Ectodermal cell (in vitro differentiated cells): ENCODE data around the gene MRC1.

Experiments used
- H3K27ac ChIP-seq: 2 replicates; pipeline ENCODE4 v1.7.0; 2013; ENCODE audit warnings: mild to moderate bottlenecking, low read depth, low read length; ENCODE audit not compliant: insufficient read depth, poor library complexity, severe bottlenecking
- H3K27me3 ChIP-seq: 2 replicates; pipeline ENCODE4 v1.7.0; 2013; ENCODE audit warnings: mild to moderate bottlenecking, low read length; ENCODE audit not compliant: insufficient read depth, control insufficient read depth, poor library complexity, severe bottlenecking
- H3K36me3 ChIP-seq: one replicate; pipeline ENCODE4 v1.7.0; 2013; ENCODE audit warnings: low read length; ENCODE audit not compliant: control insufficient read depth, insufficient read depth
- H3K4me1 ChIP-seq: one replicate; pipeline ENCODE4 v1.7.0; 2013; ENCODE audit warnings: low read length; ENCODE audit not compliant: control insufficient read depth, insufficient read depth
- H3K4me3 ChIP-seq: 2 replicates; pipeline ENCODE4 v1.7.0; 2013; ENCODE audit warnings: low read depth, low read length, control low read depth; ENCODE audit not compliant: insufficient read depth
- H3K9me3 ChIP-seq: 2 replicates; pipeline ENCODE4 v1.7.0; 2013; ENCODE audit warnings: mild to moderate bottlenecking, low read length, moderate library complexity; ENCODE audit not compliant: control insufficient read depth
- WGBS, 2 experiments: methylation state at CpG; one replicate each; pipeline ENCODE4 v1.1.7; 2013; ENCODE audit warnings: missing lambda C conversion rate in 2 of 2; 5-methylcytosine and 5-hydroxymethylcytosine counted together

The MRC1 gene

DNA sequence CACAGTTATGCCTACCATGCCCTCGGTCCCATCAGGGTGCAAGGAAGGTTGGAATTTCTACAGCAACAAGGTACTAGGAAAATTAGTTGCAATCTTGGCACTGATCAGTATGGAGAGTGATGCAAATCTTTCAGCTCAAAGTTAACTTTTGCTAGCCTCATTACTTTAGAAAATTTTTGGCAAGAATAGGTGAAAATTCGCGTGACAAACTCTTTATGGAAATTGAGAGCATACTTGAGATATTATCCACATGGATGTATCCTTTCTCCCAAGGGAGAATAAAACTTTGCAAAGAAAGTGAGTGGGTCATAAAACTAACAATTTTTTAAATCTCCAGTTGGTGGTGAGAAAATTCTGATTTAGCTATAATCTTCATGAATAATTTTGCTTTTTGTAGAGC lies 71.5 kb downstream of the MRC1 start:
- 94 to 97% methylated on average over 3 of the region's 3 CpGs for WGBS, 2 experiments
- Histone ChIP-seq H3K4me1 (no peaks in the 10 kb centered on the region), H3K27ac (no peak overlapping the region), H3K36me3 (no peaks in the 10 kb centered on the region), H3K9me3 (no peaks in the 10 kb centered on the region), H3K4me3 (no peak overlapping the region), H3K27me3 (no peaks in the 10 kb centered on the region)

DNA sequence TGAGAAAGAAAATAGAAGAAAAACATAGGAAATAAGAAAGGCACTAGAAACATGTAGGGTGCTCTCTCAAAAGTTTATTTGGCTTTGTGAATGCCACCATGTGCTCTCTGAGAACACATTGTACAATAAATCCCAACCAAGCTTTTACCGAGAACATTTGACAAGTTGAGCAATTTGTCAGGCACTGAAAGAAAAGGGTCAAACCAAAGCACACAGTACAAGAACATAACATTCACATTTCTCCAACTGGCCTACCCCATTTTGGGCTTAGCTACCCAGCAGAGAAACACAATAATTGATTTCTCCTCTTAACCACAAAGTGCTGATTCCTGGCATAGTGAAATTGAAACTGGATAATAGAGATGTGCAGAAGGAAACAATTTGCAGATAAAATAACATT lies 73.4 kb downstream of the MRC1 start:
- no peaks in the 10 kb centered on the region for H3K4me1 ChIP-seq
- H3K27ac ChIP-seq: no peak overlapping the region
- WGBS, 2 experiments: 88 to 96% methylated on average over 1 of the region's 1 CpG
- no peaks in the 10 kb centered on the region for H3K9me3 ChIP-seq
- no peaks in the 10 kb centered on the region for H3K27me3 ChIP-seq
- H3K36me3 ChIP-seq: no peaks in the 10 kb centered on the region
- no peak overlapping the region for H3K4me3 ChIP-seq

DNA sequence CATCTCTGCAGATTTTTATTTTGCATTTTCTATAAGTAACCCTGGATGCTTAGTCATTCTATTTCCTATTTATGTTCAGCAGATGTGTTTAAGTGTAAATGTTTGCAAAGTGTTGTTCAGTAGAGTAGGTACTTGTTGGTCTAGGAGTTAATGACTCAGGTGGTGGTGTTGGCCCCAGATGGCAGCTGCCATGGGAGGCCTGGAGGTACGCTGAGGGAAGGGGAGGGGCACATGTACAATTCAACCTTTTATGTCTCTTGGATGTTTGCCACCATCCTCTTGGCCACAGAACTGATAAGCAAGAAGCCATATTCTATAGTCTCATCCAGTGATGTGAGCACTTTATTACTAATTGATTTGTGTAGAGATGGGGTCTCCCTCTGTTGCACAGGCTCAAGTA lies 74.5 kb downstream of the MRC1 start:
- 86 to 100% methylated on average over 1 of the region's 1 CpG for WGBS, 2 experiments

DNA sequence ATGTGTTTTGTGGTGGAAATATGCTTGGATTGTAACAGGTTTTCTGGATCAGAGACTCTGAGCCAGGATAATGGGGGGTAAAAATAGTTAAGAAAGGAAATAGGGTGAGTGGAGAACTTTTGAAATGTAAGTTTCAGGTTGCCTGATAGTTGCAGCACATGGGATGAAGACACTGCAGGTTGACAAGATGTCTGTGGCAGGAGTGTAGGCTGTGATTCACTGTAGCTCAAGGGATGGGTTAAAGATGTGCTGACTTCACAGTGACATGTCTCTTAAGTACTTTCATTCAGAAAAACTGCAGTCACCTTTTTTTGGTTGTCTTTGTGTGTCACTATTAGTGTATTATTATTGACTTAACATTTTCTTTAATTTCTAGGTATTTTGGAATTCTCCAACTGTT lies 79.0 kb downstream of the MRC1 start:
- H3K4me1 ChIP-seq: no peaks in the 10 kb centered on the region
- H3K36me3 ChIP-seq: no peaks in the 10 kb centered on the region
- no peaks in the 10 kb centered on the region for H3K9me3 ChIP-seq
- no peak overlapping the region for H3K4me3 ChIP-seq
- no peak overlapping the region for H3K27ac ChIP-seq
- H3K27me3 ChIP-seq: no peaks in the 10 kb centered on the region

More for the DNA sequence above, 74.5 kb downstream of the MRC1 start:
- Histone ChIP-seq H3K36me3 (no peaks in the 10 kb centered on the region), H3K4me3 (no peak overlapping the region), H3K27me3 (no peaks in the 10 kb centered on the region), H3K9me3 (no peaks in the 10 kb centered on the region), H3K4me1 (no peaks in the 10 kb centered on the region), H3K27ac (no peak overlapping the region)

DNA sequence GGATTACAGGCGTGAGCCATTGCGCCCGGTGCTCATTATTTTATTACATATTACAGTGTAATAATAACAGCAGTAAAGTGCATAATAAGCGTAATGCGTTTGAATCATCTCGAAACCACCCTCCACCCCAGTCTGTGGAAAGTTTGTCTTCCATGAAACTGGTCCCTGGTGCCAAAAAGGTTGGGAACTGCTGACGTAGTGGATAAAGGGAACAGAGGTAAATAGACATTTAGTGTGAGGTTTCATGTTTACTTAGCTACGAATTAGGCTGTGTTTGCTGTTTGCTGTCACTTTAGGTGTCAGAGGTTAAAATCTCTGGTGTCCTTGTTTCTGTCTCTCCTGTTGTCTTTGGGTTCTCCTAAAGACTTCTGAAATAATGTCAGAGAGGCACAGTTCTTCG lies 82.3 kb downstream of the MRC1 start:
- Histone ChIP-seq H3K4me3 (no peak overlapping the region), H3K27ac (no peak overlapping the region), H3K27me3 (no peaks in the 10 kb centered on the region), H3K4me1 (no peaks in the 10 kb centered on the region), H3K9me3 (no peaks in the 10 kb centered on the region), H3K36me3 (no peaks in the 10 kb centered on the region)
- 94 to 96% methylated on average over 6 to 9 of the region's 9 CpGs for WGBS, 2 experiments

DNA sequence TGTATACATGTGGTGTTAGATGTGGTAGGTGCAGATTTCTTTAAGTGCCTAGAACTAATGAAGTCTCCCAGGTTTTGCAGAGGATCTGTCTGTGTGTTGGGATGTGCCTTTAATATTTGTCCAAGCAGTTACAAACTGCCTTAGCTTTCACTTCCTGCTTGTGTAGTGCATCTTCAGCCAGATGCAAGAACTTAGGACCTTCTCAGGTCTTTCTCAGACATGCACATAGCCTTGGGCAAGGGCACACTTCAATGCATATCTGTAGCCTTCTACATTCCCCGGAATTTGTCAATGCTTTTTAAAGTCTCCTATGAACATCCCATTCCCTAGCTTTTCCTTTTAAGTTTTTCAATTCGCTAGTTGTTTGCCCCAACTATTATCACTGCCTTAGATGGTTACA lies 95.4 kb downstream of the MRC1 start:
- no peak overlapping the region for H3K27ac ChIP-seq
- no peaks in the 10 kb centered on the region for H3K4me1 ChIP-seq
- no peaks in the 10 kb centered on the region for H3K27me3 ChIP-seq
- H3K36me3 ChIP-seq: no peaks in the 10 kb centered on the region
- 92 to 94% methylated on average over 2 of the region's 2 CpGs for WGBS, 2 experiments
- H3K9me3 ChIP-seq: no peaks in the 10 kb centered on the region
- H3K4me3 ChIP-seq: no peak overlapping the region

DNA sequence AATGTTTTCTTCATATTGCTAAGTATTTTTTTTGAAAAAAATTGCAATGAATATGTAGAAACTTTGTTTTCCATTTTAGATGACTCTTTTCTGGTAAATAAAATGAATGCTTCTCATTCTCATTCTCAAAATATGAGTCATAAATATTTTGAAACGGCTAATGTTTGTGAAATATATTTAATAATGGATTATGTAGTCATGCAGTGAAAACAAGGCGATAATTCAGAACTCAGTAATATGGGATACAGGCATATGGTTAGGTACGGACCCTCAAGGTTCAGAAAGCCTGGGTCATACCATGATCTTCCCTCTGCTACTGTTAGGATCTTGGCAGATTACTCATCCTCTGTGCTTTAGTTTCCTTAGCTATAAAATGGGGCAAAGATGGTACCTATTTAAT lies 96.3 kb downstream of the MRC1 start:
- no peaks in the 10 kb centered on the region for H3K4me1 ChIP-seq
- H3K9me3 ChIP-seq: no peaks in the 10 kb centered on the region
- H3K27ac ChIP-seq: no peak overlapping the region
- no peak overlapping the region for H3K4me3 ChIP-seq
- H3K36me3 ChIP-seq: no peaks in the 10 kb centered on the region
- 97% methylated on average over 3 of the region's 3 CpGs for WGBS, 2 experiments
- no peaks in the 10 kb centered on the region for H3K27me3 ChIP-seq

DNA sequence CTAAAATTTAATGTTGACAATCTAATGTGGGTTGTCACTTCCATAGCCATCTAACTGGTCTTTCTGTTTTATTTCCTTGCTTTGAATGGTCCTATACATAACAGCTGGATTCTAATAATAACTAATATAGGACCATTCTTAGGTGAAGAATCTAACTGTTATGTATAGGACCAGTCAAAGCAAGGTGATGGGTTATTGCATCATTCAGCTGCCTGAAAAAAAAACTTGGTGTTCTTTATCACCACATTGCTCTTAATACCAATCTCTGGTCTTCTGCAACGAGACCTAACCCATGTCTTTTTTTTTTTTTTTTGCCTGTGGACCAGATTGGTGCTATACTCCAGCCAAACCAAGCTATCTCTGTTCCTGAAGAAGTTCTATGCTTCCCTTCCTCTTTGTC lies 96.9 kb downstream of the MRC1 start:
- Histone ChIP-seq H3K4me3 (no peak overlapping the region), H3K27me3 (no peaks in the 10 kb centered on the region), H3K4me1 (no peaks in the 10 kb centered on the region), H3K36me3 (no peaks in the 10 kb centered on the region), H3K27ac (no peak overlapping the region), H3K9me3 (no peaks in the 10 kb centered on the region)
- WGBS, 2 experiments: 89% methylated on average over 1 of the region's 1 CpG

DNA sequence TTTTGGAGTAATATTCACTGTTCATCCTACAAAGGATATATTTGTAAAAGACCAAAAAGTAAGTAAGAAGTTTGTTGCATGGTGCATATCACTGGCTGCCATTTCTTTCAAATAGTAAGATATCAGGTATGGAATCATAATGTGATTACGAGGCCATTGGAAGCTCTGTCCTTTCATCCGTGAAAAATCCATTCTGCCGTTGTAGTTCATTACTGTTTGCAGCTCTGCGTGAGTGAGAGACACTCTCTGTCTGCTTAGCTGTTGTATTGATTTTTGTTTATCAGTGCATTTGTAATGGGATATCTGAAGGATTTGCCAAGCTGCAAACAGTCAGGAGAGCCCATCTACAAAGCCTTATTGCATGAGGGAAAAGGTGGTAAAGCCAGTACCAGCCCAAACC lies 98.5 kb downstream of the MRC1 start:
- Histone ChIP-seq H3K4me3 (no peak overlapping the region), H3K27ac (no peak overlapping the region), H3K9me3 (no peaks in the 10 kb centered on the region), H3K27me3 (no peaks in the 10 kb centered on the region), H3K36me3 (no peaks in the 10 kb centered on the region), H3K4me1 (no peaks in the 10 kb centered on the region)
- WGBS, 2 experiments: 93% methylated on average over 4 of the region's 4 CpGs

DNA sequence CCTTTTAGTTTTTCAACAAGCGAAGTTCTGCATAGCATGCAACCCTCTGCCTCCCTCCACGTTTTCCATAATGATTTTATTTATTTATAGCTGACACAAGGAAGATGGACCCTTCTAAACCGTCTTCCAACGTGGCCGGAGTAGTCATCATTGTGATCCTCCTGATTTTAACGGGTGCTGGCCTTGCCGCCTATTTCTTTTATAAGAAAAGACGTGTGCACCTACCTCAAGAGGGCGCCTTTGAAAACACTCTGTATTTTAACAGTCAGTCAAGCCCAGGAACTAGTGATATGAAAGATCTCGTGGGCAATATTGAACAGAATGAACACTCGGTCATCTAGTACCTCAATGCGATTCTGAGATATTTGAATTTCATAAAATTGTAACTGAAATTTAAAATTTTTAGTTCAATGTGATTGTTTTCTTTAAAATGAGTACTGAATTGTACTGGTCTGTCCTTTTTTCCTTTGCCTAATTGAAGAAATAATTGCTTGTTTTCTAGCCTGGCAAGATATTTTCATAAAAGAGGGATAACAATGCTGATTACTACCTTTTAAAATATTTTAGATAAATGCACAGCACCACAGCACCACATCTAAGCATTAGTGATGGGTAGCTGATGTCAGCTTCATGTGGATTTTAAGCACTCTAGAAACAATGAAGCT lies 101.1 kb downstream of the MRC1 start:
- no peak overlapping the region for H3K27ac ChIP-seq
- no peak overlapping the region for H3K4me3 ChIP-seq
- 44 to 45% methylated on average over 12 of the region's 12 CpGs for WGBS, 2 experiments
- H3K4me1 ChIP-seq: no peaks in the 10 kb centered on the region
- no peaks in the 10 kb centered on the region for H3K9me3 ChIP-seq
- H3K36me3 ChIP-seq: no peaks in the 10 kb centered on the region
- H3K27me3 ChIP-seq: no peaks in the 10 kb centered on the region

DNA sequence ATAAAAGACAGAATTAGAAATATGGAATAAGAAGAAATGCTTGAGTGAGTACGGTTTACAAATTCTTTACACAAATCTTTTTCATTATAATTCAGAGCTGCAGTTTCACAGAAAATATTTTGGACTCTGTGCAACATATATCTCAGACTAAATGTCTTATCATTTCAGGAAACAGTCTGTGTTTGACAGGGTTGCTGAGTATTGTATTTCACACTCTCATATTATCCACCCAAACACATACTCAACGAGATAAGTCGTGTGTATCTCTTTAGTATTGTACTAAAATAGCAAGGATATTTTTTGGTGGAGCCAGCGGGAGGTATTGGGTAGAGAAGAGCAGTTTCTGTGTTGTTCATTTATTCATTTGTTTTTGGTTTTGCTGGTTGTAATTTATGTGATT lies 103.6 kb downstream of the MRC1 start:
- Histone ChIP-seq H3K4me3 (no peak overlapping the region), H3K27me3 (no peaks in the 10 kb centered on the region), H3K36me3 (no peaks in the 10 kb centered on the region), H3K4me1 (no peaks in the 10 kb centered on the region), H3K27ac (no peak overlapping the region), H3K9me3 (no peaks in the 10 kb centered on the region)
- 88 to 100% methylated on average over 2 to 3 of the region's 4 CpGs for WGBS, 2 experiments
